ENCODE results near the gene CTSC. TPM values are rescaled to one million over a fixed set of nuclear protein-coding genes. Genes with fewer than 3 reads are reported as not detected.

The CTSC gene
- polyA plus RNA-seq, 1 donor from 2014 or later = 5.2 TPM

DNA sequence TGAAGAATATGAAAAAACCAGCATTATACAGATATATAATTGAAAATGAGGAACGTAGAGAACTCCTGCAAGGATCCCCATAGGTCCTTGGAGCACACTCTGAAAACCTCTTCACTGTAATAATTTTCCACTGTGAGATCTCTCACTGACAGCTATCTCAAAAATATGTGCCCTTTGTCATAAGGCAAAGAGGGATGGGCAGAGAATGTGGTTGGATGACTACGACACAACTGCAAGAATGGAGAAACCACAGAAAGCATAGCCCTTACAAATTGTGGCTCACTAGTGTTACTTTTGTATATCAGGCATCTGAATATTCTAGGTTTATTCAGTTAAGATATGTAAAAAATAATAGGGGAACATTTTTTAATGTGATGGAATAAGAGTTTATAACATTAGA is 7.9 kb upstream of the CTSC start:
- Histone ChIP-seq H3K27me3 (ENCODE audit: insufficient read depth, low read depth, low read length) (no peaks in the 10 kb centered on the region), H4K20me1 (ENCODE audit: insufficient read depth) (no peaks in the 10 kb centered on the region), H3K36me3 (ENCODE audit: insufficient read depth, low read length) (no peaks in the 10 kb centered on the region), H3K4me2 (ENCODE audit: low read length) (no peak overlapping the region), H3K79me2 (replicated peaks; ENCODE audit: insufficient read depth, low read length) (no peaks in the 10 kb centered on the region), H3F3A (ENCODE audit: insufficient read depth, low read length, poor library complexity, severe bottlenecking) (no peaks in the 10 kb centered on the region), H3K4me3 (ENCODE audit: low read length) (no peak overlapping the region), H3K9me2 (ENCODE audit: insufficient read depth, low read length) (no peaks in the 10 kb centered on the region), H2AFZ (ENCODE audit: low read depth, low read length) (no peak overlapping the region), H3K9me3 (ENCODE audit: low read length) (no peaks in the 10 kb centered on the region), H3K27ac (ENCODE audit: low read length) (no peak overlapping the region), H3K9ac (ENCODE audit: low read length) (no peak overlapping the region)
- TF ChIP-seq SMC3 (conservative IDR thresholded peaks at IDR 0.05; ENCODE audit: poor library complexity) (no peak), REST (IDR thresholded peaks at IDR 0.05; ENCODE audit: borderline replicate concordance) (no peak), EZH2 (IDR thresholded peaks at IDR 0.05; ENCODE audit: borderline replicate concordance, insufficient read depth, low read length, poor library complexity, severe bottlenecking) (no peak), POLR2AphosphoS5 (IDR thresholded peaks at IDR 0.05) (no peak), MXI1 (conservative IDR thresholded peaks at IDR 0.05; ENCODE audit: poor library complexity, severe bottlenecking) (no peak), CTCF (IDR thresholded peaks at IDR 0.05; ENCODE audit: poor library complexity, severe bottlenecking) (no peak), TAF1 (IDR thresholded peaks at IDR 0.05; ENCODE audit: low read depth) (no peak), EP300 (conservative IDR thresholded peaks at IDR 0.05; ENCODE audit: poor library complexity, severe bottlenecking) (no peak), RAD21 (conservative IDR thresholded peaks at IDR 0.05) (no peak)

- H2AFZ ChIP-seq (ENCODE audit: low read depth, low read length) = no peak overlapping the region
- no peak overlapping the region for H3K27ac ChIP-seq (ENCODE audit: low read length)
- no peaks in the 10 kb centered on the region for H3K9me2 ChIP-seq (ENCODE audit: insufficient read depth, low read length)
- H3K9ac ChIP-seq (ENCODE audit: low read length) = no peak overlapping the region
- no peaks in the 10 kb centered on the region for H3K27me3 ChIP-seq (ENCODE audit: insufficient read depth, low read depth, low read length)
- no peaks in the 10 kb centered on the region for H3K36me3 ChIP-seq (ENCODE audit: insufficient read depth, low read length)
- H3K4me3 ChIP-seq (ENCODE audit: low read length) = no peak overlapping the region
- H3K9me3 ChIP-seq (ENCODE audit: low read length) = no peaks in the 10 kb centered on the region
- no peak for TF ChIP-seq REST (IDR thresholded peaks at IDR 0.05; ENCODE audit: borderline replicate concordance)
- TF ChIP-seq TAF1 (IDR thresholded peaks at IDR 0.05; ENCODE audit: low read depth) = no peak
- no peak for TF ChIP-seq MXI1 (conservative IDR thresholded peaks at IDR 0.05; ENCODE audit: poor library complexity, severe bottlenecking)
- no peak for TF ChIP-seq POLR2AphosphoS5 (IDR thresholded peaks at IDR 0.05)
- no peak for TF ChIP-seq EZH2 (IDR thresholded peaks at IDR 0.05; ENCODE audit: borderline replicate concordance, insufficient read depth, low read length, poor library complexity, severe bottlenecking)
- H4K20me1 ChIP-seq (ENCODE audit: insufficient read depth) = no peaks in the 10 kb centered on the region
- H3F3A ChIP-seq (ENCODE audit: insufficient read depth, low read length, poor library complexity, severe bottlenecking) = no peaks in the 10 kb centered on the region
- no peak overlapping the region for H3K4me2 ChIP-seq (ENCODE audit: low read length)
- no peaks in the 10 kb centered on the region for H3K79me2 ChIP-seq (replicated peaks; ENCODE audit: insufficient read depth, low read length)
Measured at GRCh38 chr11:88344869-88345268, 7.3 kb upstream of the CTSC start.
